NCI-H2081 (cell line): ENCODE measurements around the gene HIP1.
"Not testable (repeated sequence)": the region's sequence is repeated elsewhere in the genome, so short reads cannot be mapped to it uniquely, and the experiment has no call there.

Experiments
- DNase-seq, 2 experiments: peaks; one replicate each; lab custom pipeline; 2025; lab: John Stamatoyannopoulos, UW

Gene HIP1

GRCh38 chr7:75642810-75643486 lies 95.8 kb downstream of the HIP1 start:
- peak; percentile 20 to 43 for DNase-seq

- no peak for DNase-seq
These were observed 98.5 kb downstream of the HIP1 start for GRCh38 chr7:75640201-75640600.

GRCh38 chr7:75639886-75640190 lies 98.9 kb downstream of the HIP1 start:
- peak; percentile 41 to 46 for DNase-seq

- DNase-seq, result peak; percentile 51 to 67
These were observed 99.5 kb downstream of the HIP1 start for GRCh38 chr7:75639071-75639885.

GRCh38 chr7:75638594-75639070 lies 100.1 kb downstream of the HIP1 start:
- DNase-seq, result peak; percentile 51 to 55

- DNase-seq, result no peak
These were observed 100.7 kb downstream of the HIP1 start for GRCh38 chr7:75637854-75638593.

GRCh38 chr7:75635036-75635435 lies 103.7 kb downstream of the HIP1 start:
- DNase-seq, result peak in 1 of 2 experiments; percentile 43

GRCh38 chr7:75632587-75632986 lies 106.2 kb downstream of the HIP1 start:
- DNase-seq, result not testable (repeated sequence)

- DNase-seq, result no peak
These were observed 107.0 kb downstream of the HIP1 start for GRCh38 chr7:75631711-75632110.

- no peak for DNase-seq
These were observed 108.2 kb downstream of the HIP1 start for GRCh38 chr7:75630549-75630948.

GRCh38 chr7:75629044-75629443 lies 109.7 kb downstream of the HIP1 start:
- DNase-seq, result no peak

- no peak for DNase-seq
These were observed 110.7 kb downstream of the HIP1 start for GRCh38 chr7:75628055-75628454.

GRCh38 chr7:75626954-75627353 lies 111.8 kb downstream of the HIP1 start:
- no peak for DNase-seq

GRCh38 chr7:75625868-75626267 lies 112.9 kb downstream of the HIP1 start:
- DNase-seq, result no peak

GRCh38 chr7:75624134-75624832 lies 114.5 kb downstream of the HIP1 start:
- DNase-seq, result no peak

GRCh38 chr7:75623390-75624133 lies 115.2 kb downstream of the HIP1 start:
- DNase-seq, result no peak

GRCh38 chr7:75621124-75621523 lies 117.6 kb downstream of the HIP1 start:
- no peak for DNase-seq

GRCh38 chr7:75619636-75620035 lies 119.1 kb downstream of the HIP1 start:
- DNase-seq, result no peak

- DNase-seq, result no peak
These were observed 121.0 kb downstream of the HIP1 start for GRCh38 chr7:75617634-75618234.

GRCh38 chr7:75616421-75617167 lies 122.1 kb downstream of the HIP1 start:
- DNase-seq, result no peak
